GM23338 (cell line): ENCODE measurements around the gene SLC25A17. TPM values are rescaled to one million over a fixed set of nuclear protein-coding genes. Genes with fewer than 3 reads are reported as not detected.

Experiments used
- ATAC-seq: fragments of 200-7000 bp; cut with Tn5 transposase; 3 replicates; pipeline ENCODE4 v1.9.1; 2020
- DNase-seq: peaks from one replicate; pipeline ENCODE4 v3.0.0-alpha.2; 2015; ENCODE audit warnings: low spot score
- H2AFZ ChIP-seq: fragments of 200-600 bp; sonication (generic); 2 replicates; pipeline ENCODE4 v1.8.0; 2016; ENCODE audit warnings: antibody characterized with exemption, mild to moderate bottlenecking, moderate library complexity
- H3F3A ChIP-seq: fragments of 200-600 bp; sonication (generic); replicated peaks from 2 replicates; pipeline ENCODE4 v1.8.0; 2017; ENCODE audit warnings: antibody characterized with exemption, mixed run types, low read depth
- H3K27ac ChIP-seq: fragments of 200-600 bp; sonication (generic); 2 replicates; pipeline ENCODE4 v1.6.1; 2016; ENCODE audit warnings: low read depth
- H3K27me3 ChIP-seq: fragments of 200-600 bp; sonication (generic); 2 replicates; pipeline ENCODE4 v1.8.0; 2016; ENCODE audit warnings: mild to moderate bottlenecking, mixed run types, moderate library complexity; ENCODE audit not compliant: insufficient read depth
- H3K36me3 ChIP-seq: fragments of 200-600 bp; sonication (generic); 2 replicates; pipeline ENCODE4 v1.8.0; 2016; ENCODE audit warnings: mild to moderate bottlenecking; ENCODE audit not compliant: insufficient read depth
- H3K4me1 ChIP-seq: fragments of 200-600 bp; sonication (generic); 2 replicates; pipeline ENCODE4 v1.8.0; 2016; ENCODE audit warnings: mild to moderate bottlenecking, moderate library complexity; ENCODE audit not compliant: insufficient read depth
- H3K4me2 ChIP-seq: fragments of 200-600 bp; sonication (generic); 2 replicates; pipeline ENCODE4 v1.7.1; 2017; ENCODE audit warnings: mixed run types
- H3K4me3 ChIP-seq: fragments of 200-600 bp; sonication (generic); 2 replicates; pipeline ENCODE4 v1.6.1; 2016; ENCODE audit warnings: mixed run types
- H3K79me2 ChIP-seq: fragments of 200-600 bp; sonication (generic); replicated peaks from 2 replicates; pipeline ENCODE4 v1.8.0; 2017; ENCODE audit warnings: mild to moderate bottlenecking; ENCODE audit not compliant: insufficient read depth
- H3K9me2 ChIP-seq: fragments of 200-600 bp; sonication (generic); 2 replicates; pipeline ENCODE4 v1.8.0; 2017; ENCODE audit not compliant: insufficient read depth
- H4K20me1 ChIP-seq: fragments of 200-600 bp; sonication (generic); replicated peaks from 2 replicates; pipeline ENCODE4 v1.8.0; 2017; ENCODE audit warnings: mild to moderate bottlenecking; ENCODE audit not compliant: insufficient read depth
- H3K27ac Mint-ChIP-seq: 2 replicates; pipeline ENCODE4 v1.8.0; 2020; ENCODE audit warnings: inconsistent platforms, mild to moderate bottlenecking, moderate library complexity, mixed read lengths
- H3K27me3 Mint-ChIP-seq: 3 replicates; pipeline ENCODE4 v1.8.0; 2022; ENCODE audit warnings: low read depth, mild to moderate bottlenecking, moderate library complexity, mixed read lengths, inconsistent platforms; ENCODE audit not compliant: insufficient read depth, poor library complexity
- H3K36me3 Mint-ChIP-seq: 3 replicates; pipeline ENCODE4 v1.8.0; 2021; ENCODE audit warnings: low read depth, mild to moderate bottlenecking, inconsistent platforms, moderate library complexity, mixed read lengths
- H3K4me1 Mint-ChIP-seq: 3 replicates; pipeline ENCODE4 v1.8.0; 2020; ENCODE audit warnings: mild to moderate bottlenecking, inconsistent platforms, mixed read lengths
- H3K4me3 Mint-ChIP-seq: 3 replicates; pipeline ENCODE4 v1.8.0; 2021; ENCODE audit warnings: moderate library complexity, mild to moderate bottlenecking, inconsistent platforms, mixed read lengths
- H3K9me3 Mint-ChIP-seq: 3 replicates; pipeline ENCODE4 v1.8.0; 2020; ENCODE audit warnings: moderate library complexity, mild to moderate bottlenecking, inconsistent platforms, mixed read lengths
- CREB1 ChIP-seq: fragments of 250-450 bp; sonication (Bioruptor Pico); IDR thresholded peaks from 2 replicates; pipeline ENCODE4 v1.5.0; 2020; ENCODE audit warnings: low read depth, mild to moderate bottlenecking, moderate library complexity
- CTCF ChIP-seq, 2 experiments: fragments of 200-600 bp in 1 of 2; sonication (generic) in 1 of 2; conservative IDR thresholded peaks; 2 replicates each; pipeline versions ENCODE4 v1.5.1 to v1.6.1; 2016 to 2017; ENCODE audit warnings: antibody characterized with exemption in 2 of 2, low read depth in 2 of 2, mild to moderate bottlenecking in 2 of 2, moderate library complexity in 1 of 2
- ETS1 ChIP-seq: IDR thresholded peaks from 2 replicates; pipeline ENCODE4 v1.6.1; 2016; ENCODE audit warnings: antibody characterized with exemption
- EZH2 ChIP-seq: fragments of 200-600 bp; sonication (generic); IDR thresholded peaks from one replicate; pipeline ENCODE4 v1.8.0; 2017; ENCODE audit warnings: antibody characterized with exemption, mild to moderate bottlenecking, low read depth; ENCODE audit not compliant: unreplicated experiment
- EZH2phosphoT487 ChIP-seq: fragments of 200-600 bp; sonication (generic); IDR thresholded peaks from one replicate; pipeline ENCODE4 v1.8.1; 2018; ENCODE audit warnings: antibody characterized with exemption; ENCODE audit not compliant: unreplicated experiment
- JUNB ChIP-seq: IDR thresholded peaks from one replicate; pipeline ENCODE4 v1.6.1; 2016; ENCODE audit warnings: antibody characterized with exemption; ENCODE audit not compliant: unreplicated experiment
- NANOG ChIP-seq: IDR thresholded peaks from 2 replicates; pipeline ENCODE4 v1.6.1; 2016; ENCODE audit warnings: antibody characterized with exemption, borderline replicate concordance
- POLR2AphosphoS5 ChIP-seq: IDR thresholded peaks from 2 replicates; pipeline ENCODE4 v1.6.1; 2016; ENCODE audit warnings: antibody characterized with exemption, low read depth
- STAT1 ChIP-seq: IDR thresholded peaks from one replicate; pipeline ENCODE4 v1.6.1; 2016; ENCODE audit warnings: antibody characterized with exemption; ENCODE audit not compliant: unreplicated experiment
- ZNF114 ChIP-seq: fragments of 250-450 bp; sonication (Bioruptor Pico); IDR thresholded peaks from 2 replicates; pipeline ENCODE4 v1.5.0; 2020; ENCODE audit warnings: mild to moderate bottlenecking, moderate library complexity
- ZNF331 ChIP-seq: fragments of 250-450 bp; sonication (Bioruptor Pico); IDR thresholded peaks from 2 replicates; pipeline ENCODE4 v1.5.0; 2020; ENCODE audit warnings: low read depth, mild to moderate bottlenecking, moderate library complexity
- polyA plus RNA-seq: library from polyadenylated mRNA; unstranded; fragments of >200 nt; fragmentation: Nextera tagmentation; extraction: Ambion mirVana; gene quantifications from 2 replicates; pipeline ENCODE4 v1.2.1, GENCODE V29; 2016
- total RNA-seq: library from RNA; depleted of rRNA; stranded (reverse); fragments of >200 nt; shearing (Covaris generic); gene quantifications from 2 replicates; pipeline ENCODE4 v1.2.3, GENCODE V29; 2014
- TF ChIP-seq, protein P1 (sequence below): fragments of 250-450 bp; sonication (Bioruptor Pico); IDR thresholded peaks from 2 replicates; pipeline ENCODE4 v1.5.0; 2020; ENCODE audit warnings: mild to moderate bottlenecking, moderate library complexity
- TF ChIP-seq, protein P2 (sequence below): IDR thresholded peaks from one replicate; pipeline ENCODE4 v1.6.1; 2018; ENCODE audit warnings: antibody characterized with exemption; ENCODE audit not compliant: unreplicated experiment

Gene SLC25A17
- total and polyA plus RNA-seq, 2 experiments from 2014 or later = 35.4 to 43.6 TPM

GRCh38 chr22:40789131-40789530, 30.0 kb downstream of the SLC25A17 start:
- Histone ChIP-seq H3K36me3 (0 out of 2 replicates have a peak, but pooled peaks cover 6% of the 10 kb centered on the region), H3K4me2 (no peak overlapping the region), H3K79me2 (no peaks in the 10 kb centered on the region), H2AFZ (no peak overlapping the region), H3K4me3 (no peak overlapping the region), H3K9me2 (no peaks in the 10 kb centered on the region), H3K27ac (no peak overlapping the region), H3K4me1 (peaks cover 4% of the 10 kb centered on the region; the same call in 1 of the 2 replicates), H3K27me3 (no peaks in the 10 kb centered on the region), H3F3A (no peaks in the 10 kb centered on the region), H4K20me1 (no peaks in the 10 kb centered on the region; the same call in 1 of the 2 replicates)
- no peak overlapping the region for H3K27ac Mint-ChIP-seq
- ATAC-seq = no peak
- H3K9me3 Mint-ChIP-seq = no peaks in the 10 kb centered on the region
- TF ChIP-seq EZH2 (no peak), CTCF (conservative IDR thresholded peaks at IDR 0.05; ENCODE audit: low read depth in 2 of 2) (no peak), ZNF331 (no peak), STAT1 (no peak), EZH2phosphoT487 (no peak), ZNF114 (CRISPR knock-in tag) (no peak), POLR2AphosphoS5 (no peak), ETS1 (no peak), JUNB (no peak), CREB1 (CRISPR knock-in tag) (no peak), NANOG (no peak)
- TF ChIP-seq, protein P1, sequence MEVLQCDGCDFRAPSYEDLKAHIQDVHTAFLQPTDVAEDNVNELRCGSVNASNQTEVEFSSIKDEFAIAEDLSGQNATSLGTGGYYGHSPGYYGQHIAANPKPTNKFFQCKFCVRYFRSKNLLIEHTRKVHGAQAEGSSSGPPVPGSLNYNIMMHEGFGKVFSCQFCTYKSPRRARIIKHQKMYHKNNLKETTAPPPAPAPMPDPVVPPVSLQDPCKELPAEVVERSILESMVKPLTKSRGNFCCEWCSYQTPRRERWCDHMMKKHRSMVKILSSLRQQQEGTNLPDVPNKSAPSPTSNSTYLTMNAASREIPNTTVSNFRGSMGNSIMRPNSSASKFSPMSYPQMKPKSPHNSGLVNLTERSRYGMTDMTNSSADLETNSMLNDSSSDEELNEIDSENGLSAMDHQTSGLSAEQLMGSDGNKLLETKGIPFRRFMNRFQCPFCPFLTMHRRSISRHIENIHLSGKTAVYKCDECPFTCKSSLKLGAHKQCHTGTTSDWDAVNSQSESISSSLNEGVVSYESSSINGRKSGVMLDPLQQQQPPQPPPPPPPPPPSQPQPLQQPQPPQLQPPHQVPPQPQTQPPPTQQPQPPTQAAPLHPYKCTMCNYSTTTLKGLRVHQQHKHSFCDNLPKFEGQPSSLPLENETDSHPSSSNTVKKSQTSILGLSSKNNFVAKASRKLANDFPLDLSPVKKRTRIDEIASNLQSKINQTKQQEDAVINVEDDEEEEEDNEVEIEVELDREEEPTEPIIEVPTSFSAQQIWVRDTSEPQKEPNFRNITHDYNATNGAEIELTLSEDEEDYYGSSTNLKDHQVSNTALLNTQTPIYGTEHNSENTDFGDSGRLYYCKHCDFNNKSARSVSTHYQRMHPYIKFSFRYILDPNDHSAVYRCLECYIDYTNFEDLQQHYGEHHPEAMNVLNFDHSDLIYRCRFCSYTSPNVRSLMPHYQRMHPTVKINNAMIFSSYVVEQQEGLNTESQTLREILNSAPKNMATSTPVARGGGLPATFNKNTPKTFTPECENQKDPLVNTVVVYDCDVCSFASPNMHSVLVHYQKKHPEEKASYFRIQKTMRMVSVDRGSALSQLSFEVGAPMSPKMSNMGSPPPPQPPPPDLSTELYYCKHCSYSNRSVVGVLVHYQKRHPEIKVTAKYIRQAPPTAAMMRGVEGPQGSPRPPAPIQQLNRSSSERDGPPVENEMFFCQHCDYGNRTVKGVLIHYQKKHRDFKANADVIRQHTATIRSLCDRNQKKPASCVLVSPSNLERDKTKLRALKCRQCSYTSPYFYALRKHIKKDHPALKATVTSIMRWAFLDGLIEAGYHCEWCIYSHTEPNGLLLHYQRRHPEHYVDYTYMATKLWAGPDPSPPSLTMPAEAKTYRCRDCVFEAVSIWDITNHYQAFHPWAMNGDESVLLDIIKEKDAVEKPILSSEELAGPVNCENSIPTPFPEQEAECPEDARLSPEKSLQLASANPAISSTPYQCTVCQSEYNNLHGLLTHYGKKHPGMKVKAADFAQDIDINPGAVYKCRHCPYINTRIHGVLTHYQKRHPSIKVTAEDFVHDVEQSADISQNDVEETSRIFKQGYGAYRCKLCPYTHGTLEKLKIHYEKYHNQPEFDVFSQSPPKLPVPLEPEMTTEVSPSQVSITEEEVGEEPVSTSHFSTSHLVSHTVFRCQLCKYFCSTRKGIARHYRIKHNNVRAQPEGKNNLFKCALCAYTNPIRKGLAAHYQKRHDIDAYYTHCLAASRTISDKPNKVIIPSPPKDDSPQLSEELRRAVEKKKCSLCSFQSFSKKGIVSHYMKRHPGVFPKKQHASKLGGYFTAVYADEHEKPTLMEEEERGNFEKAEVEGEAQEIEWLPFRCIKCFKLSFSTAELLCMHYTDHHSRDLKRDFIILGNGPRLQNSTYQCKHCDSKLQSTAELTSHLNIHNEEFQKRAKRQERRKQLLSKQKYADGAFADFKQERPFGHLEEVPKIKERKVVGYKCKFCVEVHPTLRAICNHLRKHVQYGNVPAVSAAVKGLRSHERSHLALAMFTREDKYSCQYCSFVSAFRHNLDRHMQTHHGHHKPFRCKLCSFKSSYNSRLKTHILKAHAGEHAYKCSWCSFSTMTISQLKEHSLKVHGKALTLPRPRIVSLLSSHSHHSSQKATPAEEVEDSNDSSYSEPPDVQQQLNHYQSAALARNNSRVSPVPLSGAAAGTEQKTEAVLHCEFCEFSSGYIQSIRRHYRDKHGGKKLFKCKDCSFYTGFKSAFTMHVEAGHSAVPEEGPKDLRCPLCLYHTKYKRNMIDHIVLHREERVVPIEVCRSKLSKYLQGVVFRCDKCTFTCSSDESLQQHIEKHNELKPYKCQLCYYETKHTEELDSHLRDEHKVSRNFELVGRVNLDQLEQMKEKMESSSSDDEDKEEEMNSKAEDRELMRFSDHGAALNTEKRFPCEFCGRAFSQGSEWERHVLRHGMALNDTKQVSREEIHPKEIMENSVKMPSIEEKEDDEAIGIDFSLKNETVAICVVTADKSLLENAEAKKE = no peak
- TF ChIP-seq, protein P2, sequence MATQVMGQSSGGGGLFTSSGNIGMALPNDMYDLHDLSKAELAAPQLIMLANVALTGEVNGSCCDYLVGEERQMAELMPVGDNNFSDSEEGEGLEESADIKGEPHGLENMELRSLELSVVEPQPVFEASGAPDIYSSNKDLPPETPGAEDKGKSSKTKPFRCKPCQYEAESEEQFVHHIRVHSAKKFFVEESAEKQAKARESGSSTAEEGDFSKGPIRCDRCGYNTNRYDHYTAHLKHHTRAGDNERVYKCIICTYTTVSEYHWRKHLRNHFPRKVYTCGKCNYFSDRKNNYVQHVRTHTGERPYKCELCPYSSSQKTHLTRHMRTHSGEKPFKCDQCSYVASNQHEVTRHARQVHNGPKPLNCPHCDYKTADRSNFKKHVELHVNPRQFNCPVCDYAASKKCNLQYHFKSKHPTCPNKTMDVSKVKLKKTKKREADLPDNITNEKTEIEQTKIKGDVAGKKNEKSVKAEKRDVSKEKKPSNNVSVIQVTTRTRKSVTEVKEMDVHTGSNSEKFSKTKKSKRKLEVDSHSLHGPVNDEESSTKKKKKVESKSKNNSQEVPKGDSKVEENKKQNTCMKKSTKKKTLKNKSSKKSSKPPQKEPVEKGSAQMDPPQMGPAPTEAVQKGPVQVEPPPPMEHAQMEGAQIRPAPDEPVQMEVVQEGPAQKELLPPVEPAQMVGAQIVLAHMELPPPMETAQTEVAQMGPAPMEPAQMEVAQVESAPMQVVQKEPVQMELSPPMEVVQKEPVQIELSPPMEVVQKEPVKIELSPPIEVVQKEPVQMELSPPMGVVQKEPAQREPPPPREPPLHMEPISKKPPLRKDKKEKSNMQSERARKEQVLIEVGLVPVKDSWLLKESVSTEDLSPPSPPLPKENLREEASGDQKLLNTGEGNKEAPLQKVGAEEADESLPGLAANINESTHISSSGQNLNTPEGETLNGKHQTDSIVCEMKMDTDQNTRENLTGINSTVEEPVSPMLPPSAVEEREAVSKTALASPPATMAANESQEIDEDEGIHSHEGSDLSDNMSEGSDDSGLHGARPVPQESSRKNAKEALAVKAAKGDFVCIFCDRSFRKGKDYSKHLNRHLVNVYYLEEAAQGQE = no peak
- no peak for DNase-seq
- H3K36me3 Mint-ChIP-seq = peaks cover 29% of the 10 kb centered on the region
- H3K4me3 Mint-ChIP-seq = no peak overlapping the region
- peaks cover 7% of the 10 kb centered on the region for H3K4me1 Mint-ChIP-seq
- H3K27me3 Mint-ChIP-seq = peaks cover 4% of the 10 kb centered on the region
